Tibial nerve (tissue), 4 donors: ENCODE results near the gene FBXW12. TPM values are rescaled to one million over a fixed set of nuclear protein-coding genes. Genes with fewer than 3 reads are reported as not detected.
A peak's percentile ranks its signal among the peaks of the same experiment; 100 is the strongest.

Source experiments
- DNase-seq, 2 donors: peaks; one replicate each; pipeline ENCODE4 v3.0.0-alpha.2; 2019; ENCODE audit warnings: low spot score in 2 of 2
- H3K27ac ChIP-seq, 4 donors: fragments of 200-600 bp; sonication (generic) in 3 of 4; one replicate each; pipeline ENCODE4 v1.5.1; 2017 to 2019; ENCODE audit warnings: mild to moderate bottlenecking in 1 of 4
- H3K27me3 ChIP-seq, 2 donors: fragments of 200-600 bp; sonication (generic) in 1 of 2; one replicate each; pipeline versions ENCODE4 v1.5.1 to v1.6.0; 2017 to 2019
- H3K36me3 ChIP-seq, 3 donors: fragments of 200-600 bp; sonication (generic); one replicate each; pipeline ENCODE4 v1.5.1; 2018 to 2019
- H3K4me1 ChIP-seq, 4 donors: fragments of 200-600 bp; sonication (generic) in 3 of 4; one replicate each; pipeline ENCODE4 v1.5.1; 2017 to 2019
- H3K4me3 ChIP-seq, 4 donors: fragments of 200-600 bp; sonication (generic) in 3 of 4; one replicate each; pipeline ENCODE4 v1.5.1; 2017 to 2019; ENCODE audit warnings: mild to moderate bottlenecking in 1 of 4, moderate library complexity in 1 of 4
- H3K9me3 ChIP-seq, 4 donors: fragments of 200-600 bp; sonication (generic) in 3 of 4; one replicate each; pipeline ENCODE4 v1.5.1; 2017 to 2019
- CTCF ChIP-seq, 5 experiments: fragments of 200-600 bp in 3 of 5; fragments of 450-650 bp in 2 of 5; sonication (generic) in 3 of 5; IDR thresholded peaks; one replicate each; pipeline ENCODE4 v1.5.1; 2016 to 2019; ENCODE audit warnings: antibody characterized with exemption in 5 of 5, mild to moderate bottlenecking in 3 of 5, moderate library complexity in 2 of 5
- EP300 ChIP-seq, 2 donors: sonication (generic); formaldehyde crosslinking; IDR thresholded peaks; one replicate each; pipeline ENCODE4 v1.6.1; 2017; ENCODE audit warnings: antibody characterized with exemption in 2 of 2, mild to moderate bottlenecking in 1 of 2
- POLR2A ChIP-seq, 2 donors: fragments of 450-650 bp; IDR thresholded peaks; one replicate each; pipeline ENCODE4 v1.6.1; 2017; ENCODE audit warnings: antibody characterized with exemption in 2 of 2, mild to moderate bottlenecking in 2 of 2, moderate library complexity in 2 of 2
- WGBS, 2 donors: methylation state at CpG; one replicate each; pipeline ENCODE4 v1.1.5; 2018; 5-methylcytosine and 5-hydroxymethylcytosine counted together
- total RNA-seq, 4 donors: library from RNA; depleted of rRNA; stranded (reverse); fragments of >200 nt; gene quantifications; one replicate each; pipeline ENCODE4 v1.1.0, GENCODE V29; 2016

FBXW12 gene
- total RNA-seq, 4 donors from 2014 or later: not detected

- peak in 1 of 2 donors; percentile 8 for DNase-seq
- H3K27ac ChIP-seq: peak overlapping the region; percentile 66 to 90 (median 84)
- H3K4me1 ChIP-seq: peaks cover 0 to 21% (median 10%) of the 10 kb centered on the region in 4 donors
- TF ChIP-seq CTCF (IDR thresholded peaks at IDR 0.05) (no peak), POLR2A (IDR thresholded peaks at IDR 0.05) (no peak), EP300 (IDR thresholded peaks at IDR 0.05) (no peak)
- H3K27me3 ChIP-seq: no peaks in the 10 kb centered on the region
- no peak overlapping the region for H3K4me3 ChIP-seq
- H3K9me3 ChIP-seq: no peaks in the 10 kb centered on the region
- H3K36me3 ChIP-seq: peaks cover 0 to 52% (median 0%) of the 10 kb centered on the region in 3 donors
- WGBS, 2 donors: 49 to 63% methylated on average over 3 of the region's 3 CpGs
Measured at GRCh38 chr3:48402907-48403306, 30.9 kb downstream of the FBXW12 start.

DNA sequence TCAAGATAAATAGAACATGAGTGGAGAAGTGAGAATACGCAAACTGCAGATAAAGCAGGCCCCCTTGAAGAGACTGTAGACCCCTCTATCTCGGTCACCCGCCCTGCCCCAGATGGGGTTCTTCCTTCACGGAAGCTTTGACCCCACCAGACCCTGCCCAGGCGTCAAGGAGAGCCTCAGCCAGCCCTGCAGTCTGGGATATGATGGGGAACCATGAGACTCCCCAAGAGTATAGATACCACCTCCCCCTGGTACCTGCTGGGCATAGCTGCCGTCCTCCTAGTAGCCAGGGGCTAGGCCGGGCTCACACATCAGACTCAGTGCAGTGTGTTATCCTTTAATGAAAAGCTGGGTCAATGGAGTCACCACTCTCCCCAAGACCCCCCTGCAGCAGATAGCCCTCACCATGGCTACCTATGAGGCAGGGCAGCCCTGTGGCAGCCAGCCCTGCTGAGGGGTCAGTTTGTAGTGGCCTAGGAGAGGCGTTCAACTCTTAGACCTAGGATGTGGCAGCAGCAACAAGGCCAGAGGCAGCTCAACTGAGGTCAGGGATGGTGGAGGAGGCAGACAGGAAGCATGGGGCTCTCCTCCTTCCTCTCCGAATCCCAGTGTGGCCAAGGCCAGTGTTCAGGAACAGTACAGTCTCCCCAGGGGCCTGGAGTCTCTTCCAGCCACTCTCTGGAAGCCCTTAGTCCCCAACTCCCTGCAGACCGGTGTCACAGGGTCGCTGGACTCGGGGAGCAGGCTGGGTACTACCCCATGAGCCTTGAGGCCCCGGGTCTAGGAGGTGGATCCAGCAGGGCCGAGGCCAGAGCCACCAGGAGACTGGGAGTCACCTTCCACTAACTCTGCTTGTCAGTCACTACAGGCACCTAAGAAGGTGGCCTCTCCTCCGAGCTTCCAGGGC is 31.8 kb downstream of the FBXW12 start:
- WGBS, 2 donors: 83 to 86% methylated on average over 15 of the region's 15 CpGs
- no peaks in the 10 kb centered on the region for H3K27me3 ChIP-seq
- no peaks in the 10 kb centered on the region for H3K9me3 ChIP-seq
- no peak for TF ChIP-seq EP300 (IDR thresholded peaks at IDR 0.05)
- no peak for TF ChIP-seq POLR2A (IDR thresholded peaks at IDR 0.05)
- peaks cover 0 to 61% (median 0%) of the 10 kb centered on the region in 3 donors for H3K36me3 ChIP-seq
- DNase-seq: peak in 1 of 2 donors; percentile 11
- H3K27ac ChIP-seq: peak overlapping the region in 3 of 4 donors; percentile 8 to 90 (median 88)
- no peak overlapping the region for H3K4me3 ChIP-seq
- peaks cover 0 to 21% (median 10%) of the 10 kb centered on the region in 4 donors for H3K4me1 ChIP-seq

DNA sequence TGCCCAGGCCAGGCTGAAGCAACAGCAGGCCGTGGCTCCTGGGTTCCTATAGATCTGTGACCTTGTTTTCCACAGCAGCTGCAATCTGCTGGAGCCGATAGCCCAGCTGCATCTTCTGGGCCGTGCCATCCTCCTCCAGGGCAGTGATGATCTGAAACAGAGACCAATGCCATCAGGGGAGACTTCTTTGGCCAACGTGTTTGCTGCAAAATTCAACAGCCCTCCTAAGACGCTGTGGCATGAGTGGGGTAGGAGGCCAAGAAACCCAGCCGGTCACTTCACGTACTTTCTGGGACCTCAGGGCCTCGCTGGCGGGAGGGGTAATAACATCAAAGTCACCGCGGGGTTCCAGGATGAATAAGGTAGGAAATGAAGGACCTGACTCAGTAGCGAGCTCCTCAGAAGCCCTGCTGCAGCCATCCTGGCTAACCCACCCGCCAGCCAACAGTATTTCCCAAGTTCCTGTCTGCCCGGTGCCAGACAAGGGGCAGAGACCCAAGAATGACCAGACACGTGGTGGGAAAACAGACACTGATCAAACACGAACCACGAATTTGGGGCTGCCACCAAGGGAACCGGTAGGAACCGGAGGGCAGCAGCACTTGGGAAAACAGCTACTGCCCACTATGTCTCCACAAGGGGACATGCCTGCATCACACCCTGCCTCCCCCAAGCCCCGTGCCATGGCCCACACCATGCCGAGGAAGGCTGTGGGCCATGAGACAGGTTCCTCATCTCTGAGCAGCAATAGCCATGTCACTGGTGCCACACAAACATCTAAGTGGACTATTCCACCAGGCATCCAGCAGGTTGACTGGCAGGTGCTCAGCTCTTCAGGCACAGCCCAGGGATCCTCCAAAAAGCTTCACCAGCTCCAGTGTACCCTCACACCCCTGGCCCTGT is 32.7 kb downstream of the FBXW12 start:
- Histone ChIP-seq H3K9me3 (no peaks in the 10 kb centered on the region), H3K36me3 (peaks cover 0 to 70% (median 0%) of the 10 kb centered on the region in 3 donors), H3K4me3 (no peak overlapping the region), H3K27ac (peak overlapping the region in 2 of 4 donors; percentile 88 to 90), H3K4me1 (peaks cover 0 to 21% (median 10%) of the 10 kb centered on the region in 4 donors), H3K27me3 (no peaks in the 10 kb centered on the region)
- WGBS, 2 donors: 77 to 83% methylated on average over 19 to 21 of the region's 21 CpGs
- peak in 1 of 2 donors; percentile 11 for DNase-seq
- no peak for TF ChIP-seq CTCF (IDR thresholded peaks at IDR 0.05)
- TF ChIP-seq POLR2A (IDR thresholded peaks at IDR 0.05): no peak
- TF ChIP-seq EP300 (IDR thresholded peaks at IDR 0.05): no peak

DNA sequence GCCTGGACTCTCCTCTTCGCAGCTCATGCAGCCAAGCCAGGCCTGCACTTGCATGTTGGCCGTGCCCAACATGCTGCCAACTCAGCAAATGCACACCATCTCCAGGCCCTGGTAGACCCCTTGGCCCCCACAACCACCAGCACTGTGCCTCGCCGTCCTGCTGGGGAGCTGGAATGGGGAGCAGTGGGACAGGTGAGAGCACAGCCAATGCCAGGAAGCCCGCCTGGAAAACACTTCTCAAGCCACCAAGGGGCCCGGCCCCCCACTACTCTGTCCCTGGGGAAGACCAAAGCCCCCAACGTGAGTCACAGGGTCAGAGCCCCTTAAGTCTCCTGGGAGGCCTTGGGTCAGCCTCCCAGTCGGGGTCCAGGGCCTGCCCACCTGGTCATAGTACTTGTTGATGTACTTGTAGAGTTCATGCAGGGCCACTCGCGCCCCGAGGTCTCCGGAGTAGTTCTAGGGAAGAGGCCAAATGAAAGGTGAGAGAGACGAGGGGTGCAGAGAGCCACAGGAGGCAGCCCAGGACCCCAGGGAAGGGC is 33.4 kb downstream of the FBXW12 start:
- Histone ChIP-seq H3K27ac (peak overlapping the region in 1 of 4 donors; percentile 88), H3K27me3 (no peaks in the 10 kb centered on the region), H3K4me3 (no peak overlapping the region), H3K4me1 (peaks cover 0 to 21% (median 10%) of the 10 kb centered on the region in 4 donors), H3K36me3 (peaks cover 0 to 77% (median 0%) of the 10 kb centered on the region in 3 donors), H3K9me3 (no peaks in the 10 kb centered on the region)
- TF ChIP-seq CTCF (IDR thresholded peaks at IDR 0.05) (no peak), POLR2A (IDR thresholded peaks at IDR 0.05) (no peak), EP300 (IDR thresholded peaks at IDR 0.05) (no peak)
- WGBS, 2 donors: 79 to 88% methylated on average over 7 to 13 of the region's 13 CpGs
- peak in 1 of 2 donors; percentile 11 for DNase-seq

DNA sequence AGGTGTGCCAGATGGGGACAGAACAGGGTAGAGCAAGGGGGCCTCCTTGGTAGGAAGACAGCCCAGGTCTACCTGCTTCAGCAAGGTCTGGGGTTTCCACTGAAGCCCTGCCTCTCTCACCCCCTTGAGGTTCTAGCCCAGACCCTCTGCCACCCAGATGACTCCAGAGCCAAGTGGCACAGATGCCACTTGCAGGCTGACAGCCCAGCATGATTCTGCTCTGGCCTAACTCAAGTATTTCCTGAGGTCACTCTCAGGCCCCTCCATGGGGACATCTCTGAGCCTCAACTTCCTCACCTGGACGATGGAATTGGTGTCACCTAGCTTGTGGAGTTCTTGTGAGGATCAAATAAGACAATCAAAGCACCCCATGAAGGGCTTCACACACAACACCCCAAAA is 34.0 kb downstream of the FBXW12 start:
- WGBS, 2 donors: 90% methylated on average over 1 of the region's 1 CpG; no CpG with 5 or more reads in 1 of the 2 donors
- H3K36me3 ChIP-seq: peaks cover 0 to 83% (median 0%) of the 10 kb centered on the region in 3 donors
- peak in 1 of 2 donors; percentile 5 for DNase-seq

More for the DNA sequence above, 34.0 kb downstream of the FBXW12 start:
- Histone ChIP-seq H3K27me3 (no peaks in the 10 kb centered on the region), H3K9me3 (no peaks in the 10 kb centered on the region), H3K4me1 (peaks cover 0 to 21% (median 10%) of the 10 kb centered on the region in 4 donors), H3K27ac (peak overlapping the region in 1 of 4 donors; percentile 88), H3K4me3 (no peak overlapping the region)
- no peak for TF ChIP-seq POLR2A (IDR thresholded peaks at IDR 0.05)
- TF ChIP-seq EP300 (IDR thresholded peaks at IDR 0.05): no peak
- no peak for TF ChIP-seq CTCF (IDR thresholded peaks at IDR 0.05)
